HUDEP-2 (cell line): ENCODE measurements around the gene VPS13D.

Experiments used
- DNase-seq, 76 experiments: peaks; one replicate each; lab custom pipeline; 2025; ENCODE audit not compliant: unreplicated experiment in 76 of 76; lab: John Stamatoyannopoulos, UW

Gene VPS13D

DNA sequence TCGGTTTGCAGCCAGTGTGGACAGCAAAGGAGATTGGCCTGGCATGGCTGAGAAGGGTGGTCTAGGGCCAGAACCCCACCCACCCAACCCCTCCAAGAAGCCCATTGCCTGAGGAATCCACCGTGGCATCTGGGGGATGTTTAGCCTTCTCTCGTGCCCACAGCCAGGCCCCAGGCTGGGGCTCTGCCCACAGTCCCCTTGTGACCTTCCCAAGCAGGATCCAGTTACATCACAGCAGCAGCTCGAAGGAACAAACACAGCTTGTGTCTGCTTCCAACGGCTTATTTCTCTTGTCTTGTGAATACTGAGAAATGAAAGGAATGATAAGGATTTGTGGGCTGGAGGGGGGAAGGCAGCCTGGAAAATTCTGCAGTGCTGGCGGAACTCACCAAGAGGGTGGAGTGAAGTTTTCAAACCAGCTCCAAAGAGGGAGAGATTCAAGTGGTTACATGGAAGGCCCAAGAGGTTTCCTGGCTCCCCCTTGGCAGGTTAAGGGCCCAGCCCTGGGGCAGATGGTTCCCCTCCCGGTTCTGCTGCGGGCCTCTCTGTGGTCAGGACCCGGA, 326.6 kb downstream of the VPS13D start:
- no peak for DNase-seq

DNA sequence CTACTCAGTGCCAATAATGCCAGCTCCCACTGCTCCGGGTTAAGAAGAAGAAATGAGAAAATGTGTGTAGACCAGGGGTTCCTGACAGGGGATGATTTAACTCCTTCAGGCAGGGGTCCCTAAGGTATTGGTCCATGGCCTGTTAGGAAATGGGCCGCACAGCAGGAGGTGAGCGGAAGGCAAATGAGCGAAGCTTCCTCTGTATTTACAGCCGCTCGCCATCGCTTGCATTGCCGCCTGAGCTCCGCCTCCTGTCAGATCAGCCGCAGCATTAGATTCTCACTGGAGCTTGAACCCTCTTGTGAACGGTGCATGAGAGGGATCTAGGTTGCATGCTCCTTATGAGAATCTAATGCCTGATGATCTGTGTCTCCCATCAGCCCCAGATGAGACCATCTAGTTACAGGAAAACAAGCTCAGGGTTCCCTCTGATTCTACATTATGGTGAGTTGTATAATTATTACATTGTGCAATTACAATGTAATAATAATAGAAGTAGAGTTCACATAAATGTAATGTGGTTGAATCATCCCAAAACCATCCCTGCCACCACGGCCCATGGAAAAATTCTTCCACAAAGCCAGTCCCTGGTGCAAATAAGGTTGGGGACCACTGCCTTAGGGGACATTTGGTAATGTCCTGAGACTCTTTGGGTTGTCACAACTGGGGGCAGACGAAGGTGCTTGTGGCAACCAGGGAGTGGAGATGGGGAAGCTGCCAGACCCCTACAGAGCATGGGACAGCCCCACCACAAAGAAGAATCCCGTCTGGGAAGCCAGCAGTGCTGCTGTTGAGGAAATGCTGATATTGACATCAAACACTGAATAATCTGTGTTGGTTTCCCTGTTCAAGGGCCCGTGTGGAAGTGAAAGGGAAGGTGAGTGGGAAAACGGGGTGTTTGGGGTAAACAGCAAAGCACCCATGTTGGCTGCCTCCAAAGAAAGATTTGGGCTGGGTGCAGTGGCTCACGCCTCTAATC, 327.4 kb downstream of the VPS13D start:
- DNase-seq = no peak

DNA sequence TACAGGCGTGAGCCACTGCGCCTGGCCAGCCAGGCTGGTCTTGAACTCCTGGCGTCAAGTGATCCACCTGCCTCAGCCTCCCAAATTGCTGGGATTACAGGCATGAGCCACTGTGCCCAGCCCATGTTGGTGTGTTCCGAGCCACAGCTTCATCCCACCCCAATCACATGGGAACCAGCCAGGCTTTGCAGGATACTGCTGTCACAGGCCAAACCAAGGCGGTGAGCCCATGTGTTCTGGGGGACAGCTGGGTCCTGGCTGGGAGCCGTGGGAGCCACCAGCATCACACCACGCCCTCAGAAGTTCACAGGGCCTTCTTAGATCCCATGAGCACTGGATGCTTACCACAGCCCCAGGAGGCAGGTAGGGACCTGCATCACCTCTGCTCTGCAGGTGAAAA, 331.3 kb downstream of the VPS13D start:
- no peak for DNase-seq
